Keratinocyte (primary cell): ENCODE measurements around the gene ACTL10. TPM values are rescaled to one million over a fixed set of nuclear protein-coding genes. Genes with fewer than 3 reads are reported as not detected.
A peak's percentile ranks its signal among the peaks of the same experiment; 100 is the strongest.

Experiments used
- DNase-seq: peaks from one replicate; pipeline ENCODE4 v3.0.0-alpha.2; 2011; ENCODE audit warnings: low read depth, missing footprints, low spot score
- FAIRE-seq: peaks from 2 replicates; lab custom pipeline; 2011; peaks lifted over from hg19 to GRCh38; lab: Jason Lieb, UNC
- H2AFZ ChIP-seq: 2 replicates; pipeline ENCODE4 v1.6.0; 2012; ENCODE audit warnings: low read length, control low read depth, inconsistent platforms; ENCODE audit not compliant: control insufficient read depth
- H3K27ac ChIP-seq: 2 replicates; pipeline ENCODE4 v1.5.1; 2011; ENCODE audit warnings: low read length; ENCODE audit not compliant: control insufficient read depth, insufficient read depth
- H3K27me3 ChIP-seq: 3 replicates; pipeline ENCODE4 v1.6.0; 2011; ENCODE audit warnings: low read length; ENCODE audit not compliant: control insufficient read depth, insufficient read depth; ENCODE audit errors: extremely low read depth
- H3K36me3 ChIP-seq, 2 experiments: 2 replicates in 1 of 2; 3 replicates in 1 of 2; pipeline ENCODE4 v1.5.1; 2011; ENCODE audit warnings: low read length in 2 of 2, mild to moderate bottlenecking in 1 of 2; ENCODE audit not compliant: control insufficient read depth in 2 of 2, insufficient read depth in 2 of 2; ENCODE audit errors: extremely low read depth in 1 of 2
- H3K4me1 ChIP-seq: 3 replicates; pipeline ENCODE4 v1.5.1; 2011; ENCODE audit warnings: low read length; ENCODE audit not compliant: control insufficient read depth, insufficient read depth; ENCODE audit errors: extremely low read depth
- H3K4me2 ChIP-seq: 3 replicates; pipeline ENCODE4 v1.6.0; 2011; ENCODE audit warnings: low read depth, low read length; ENCODE audit not compliant: control insufficient read depth, insufficient read depth; ENCODE audit errors: extremely low read depth
- H3K4me3 ChIP-seq, 3 experiments: fragments of 200-600 bp in 1 of 3; sonication (generic) in 1 of 3; 2 replicates in 2 of 3; 3 replicates in 1 of 3; pipeline ENCODE4 v1.5.1; 2011 to 2016; ENCODE audit warnings: low read length in 3 of 3, mild to moderate bottlenecking in 3 of 3, control low read depth in 2 of 3, inconsistent platforms in 1 of 3, low read depth in 1 of 3, mixed read lengths in 1 of 3, mixed run types in 1 of 3, moderate library complexity in 1 of 3; ENCODE audit not compliant: control insufficient read depth in 2 of 3, insufficient read depth in 2 of 3; ENCODE audit errors: extremely low read depth in 1 of 3
- H3K79me2 ChIP-seq: 2 replicates; pipeline ENCODE4 v1.6.0; 2012; ENCODE audit warnings: low read length; ENCODE audit not compliant: control insufficient read depth, insufficient read depth
- H3K9ac ChIP-seq: 3 replicates; pipeline ENCODE4 v1.6.0; 2011; ENCODE audit warnings: low read length; ENCODE audit not compliant: control insufficient read depth, insufficient read depth; ENCODE audit errors: extremely low read depth
- H3K9me1 ChIP-seq: 3 replicates; pipeline ENCODE4 v1.6.0; 2011; ENCODE audit warnings: low read length; ENCODE audit not compliant: control insufficient read depth, insufficient read depth; ENCODE audit errors: extremely low read depth
- H3K9me3 ChIP-seq: 2 replicates; pipeline ENCODE4 v1.5.1; 2012; ENCODE audit warnings: low read depth, low read length; ENCODE audit not compliant: control insufficient read depth
- H4K20me1 ChIP-seq: 3 replicates; pipeline ENCODE4 v1.6.0; 2011; ENCODE audit warnings: low read length; ENCODE audit not compliant: control insufficient read depth, insufficient read depth; ENCODE audit errors: extremely low read depth
- CTCF ChIP-seq, 3 experiments: IDR thresholded peaks in 1 of 3; conservative IDR thresholded peaks in 1 of 3; optimal IDR thresholded peaks in 1 of 3; 2 replicates in 2 of 3; 3 replicates in 1 of 3; pipeline versions ENCODE3 to v1.5.1; 2011; ENCODE audit warnings: low read length in 3 of 3, mild to moderate bottlenecking in 3 of 3, moderate library complexity in 2 of 3, control low read depth in 1 of 3, inconsistent platforms in 1 of 3; ENCODE audit not compliant: insufficient read depth in 2 of 3; ENCODE audit errors: extremely low read depth in 1 of 3
- EZH2 ChIP-seq: IDR thresholded peaks from one replicate; pipeline ENCODE4 v1.6.1; 2012; ENCODE audit warnings: inconsistent platforms, mild to moderate bottlenecking, low read length, moderate library complexity
- dilution Hi-C: fragments of 300-500 bp; cut with MboI; formaldehyde crosslinking; loops from one replicate; pipeline ENCODE4 v1.7.0; 2020; ENCODE audit warnings: low sequenced_read_pairs; ENCODE audit not compliant: extremely low pct_ligation_motif_present
- polyA plus RNA-seq, 5 experiments: library from polyadenylated mRNA; depleted of rRNA in 3 of 5; stranded (reverse) in 3 of 5; stranded (forward) in 1 of 5; unstranded in 1 of 5; fragments of >200 nt; gene quantifications; 1 replicate in 1 of 5; 2 replicates in 3 of 5; 3 replicates in 1 of 5; pipeline versions ENCODE4 v1.2.1 to v1.2.3, GENCODE V29; 2011 to 2012; ENCODE audit warnings: missing spikeins in 2 of 5, low read depth in 1 of 5, low replicate concordance in 1 of 5

Gene ACTL10
- polyA plus RNA-seq, 1 donor (not counting 4 experiments of a cell fraction or from before 2014, with no cell fraction given) = 0.28 TPM

GRCh38 chr20:33663161-33664084 lies 3.3 kb upstream of the ACTL10 start:
- Histone ChIP-seq H3K9ac (peak overlapping the region; percentile 78), H3K4me2 (peak overlapping the region; percentile 97), H3K9me3 (no peaks in the 10 kb centered on the region), H3K79me2 (no peaks in the 10 kb centered on the region), H3K27ac (peak overlapping the region; percentile 43), H3K9me1 (no peaks in the 10 kb centered on the region), H4K20me1 (no peaks in the 10 kb centered on the region), H3K4me1 (peaks cover 25% of the 10 kb centered on the region), H3K4me3 (peak overlapping the region; percentile 76 to 85 (median 78)), H2AFZ (peak overlapping the region; percentile 88), H3K27me3 (no peaks in the 10 kb centered on the region), H3K36me3 (no peaks in the 10 kb centered on the region)
- FAIRE-seq (no peak), DNase-seq (no peak)
- TF ChIP-seq CTCF (optimal IDR thresholded peaks at IDR 0.05 in 1 of 3, IDR thresholded peaks at IDR 0.05 in 1 of 3, conservative IDR thresholded peaks at IDR 0.05 in 1 of 3; ENCODE audit: extremely low read depth in 1 of 3, insufficient read depth in 2 of 3, low read length in 3 of 3) (no peak), EZH2 (no peak)
- dilution Hi-C loops = no loop called here

DNA sequence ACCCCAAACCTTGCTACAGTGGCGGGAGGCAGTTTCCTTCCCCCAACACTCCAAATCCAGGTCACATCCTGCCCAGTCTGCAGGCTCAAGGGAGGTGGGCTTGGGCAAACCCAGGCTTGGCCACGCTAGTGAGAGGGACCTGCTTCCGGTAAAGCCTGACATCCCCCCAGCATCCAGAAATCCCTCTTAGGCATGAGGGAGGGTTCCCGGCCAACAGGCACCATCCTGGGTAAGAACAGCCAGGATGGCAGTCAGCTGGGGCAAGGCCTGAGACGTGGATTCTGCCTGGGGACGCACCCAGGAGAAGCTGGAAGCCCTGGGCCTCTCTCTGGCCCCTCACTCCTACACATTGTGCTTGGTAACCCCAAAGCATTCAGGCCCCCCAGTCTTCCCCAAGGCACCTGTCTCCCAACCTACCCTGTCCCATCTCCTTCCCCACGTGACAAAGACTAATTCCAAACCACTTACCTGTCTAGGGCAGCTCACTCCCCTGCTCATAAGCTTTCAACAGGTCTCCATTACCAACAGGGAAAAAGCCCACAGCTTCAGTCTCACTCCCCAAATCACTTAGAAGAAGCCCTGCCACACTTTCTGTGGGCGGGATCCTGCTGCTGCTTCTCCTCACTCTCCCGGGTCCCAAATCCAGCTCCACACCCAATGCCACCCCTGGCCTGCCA lies 2.5 kb upstream of the ACTL10 start:
- Histone ChIP-seq H3K9me1 (no peaks in the 10 kb centered on the region), H3K27me3 (no peaks in the 10 kb centered on the region), H4K20me1 (no peaks in the 10 kb centered on the region), H3K4me3 (peak overlapping the region; percentile 76 to 85 (median 78)), H3K27ac (peak overlapping the region; percentile 43), H3K36me3 (no peaks in the 10 kb centered on the region), H3K4me2 (peak overlapping the region; percentile 97), H3K9me3 (no peaks in the 10 kb centered on the region), H3K9ac (peak overlapping the region; percentile 78), H2AFZ (peak overlapping the region; percentile 88), H3K79me2 (no peaks in the 10 kb centered on the region), H3K4me1 (peaks cover 27% of the 10 kb centered on the region)
- TF ChIP-seq EZH2 (no peak), CTCF (optimal IDR thresholded peaks at IDR 0.05 in 1 of 3, IDR thresholded peaks at IDR 0.05 in 1 of 3, conservative IDR thresholded peaks at IDR 0.05 in 1 of 3; ENCODE audit: extremely low read depth in 1 of 3, insufficient read depth in 2 of 3, low read length in 3 of 3) (no peak)
- FAIRE-seq = no peak
- dilution Hi-C loops = no loop called here
- no peak for DNase-seq
